Liver (tissue), 9 donors: Measurements from ENCODE around the gene DPF3. TPM values are rescaled to one million over a fixed set of nuclear protein-coding genes. Genes with fewer than 3 reads are reported as not detected.

Experiments
- DNase-seq: peaks from one replicate; pipeline ENCODE4 v3.0.0-alpha.2; 2017; ENCODE audit warnings: low spot score
- H3K27ac ChIP-seq, 2 donors: one replicate each; pipeline ENCODE4 v1.7.0; 2013; ENCODE audit warnings: inconsistent platforms in 2 of 2, low read length in 2 of 2, control low read depth in 1 of 2, low read depth in 1 of 2, mild to moderate bottlenecking in 1 of 2
- H3K27me3 ChIP-seq, 4 donors: one replicate each; pipeline versions ENCODE4 v1.6.1 to v1.7.0; 2013; ENCODE audit warnings: low read length in 3 of 4, inconsistent platforms in 1 of 4, mild to moderate bottlenecking in 1 of 4, moderate library complexity in 1 of 4; ENCODE audit not compliant: control insufficient read depth in 4 of 4, insufficient read depth in 4 of 4
- H3K36me3 ChIP-seq, 4 donors: one replicate each; pipeline versions ENCODE4 v1.6.1 to v1.7.0; 2013; ENCODE audit warnings: low read length in 3 of 4, mild to moderate bottlenecking in 3 of 4, low read depth in 1 of 4, moderate library complexity in 1 of 4; ENCODE audit not compliant: control insufficient read depth in 4 of 4, insufficient read depth in 3 of 4
- H3K4me1 ChIP-seq, 4 donors: one replicate each; pipeline versions ENCODE4 v1.6.1 to v1.7.0; 2013; ENCODE audit warnings: low read length in 3 of 4, mild to moderate bottlenecking in 3 of 4, moderate library complexity in 1 of 4; ENCODE audit not compliant: control insufficient read depth in 4 of 4, insufficient read depth in 4 of 4
- H3K4me3 ChIP-seq, 3 donors: one replicate each; pipeline versions ENCODE4 v1.6.1 to v1.7.0; 2013; ENCODE audit warnings: low read length in 3 of 3, control low read depth in 1 of 3, low read depth in 1 of 3, mild to moderate bottlenecking in 1 of 3
- H3K9ac ChIP-seq, 2 donors: one replicate each; pipeline ENCODE4 v1.7.0; 2013; ENCODE audit warnings: low read length in 2 of 2, mild to moderate bottlenecking in 2 of 2, moderate library complexity in 2 of 2, control low read depth in 1 of 2, low read depth in 1 of 2
- H3K9me3 ChIP-seq, 4 donors: one replicate each; pipeline versions ENCODE4 v1.6.1 to v1.7.0; 2013; ENCODE audit warnings: low read length in 3 of 4; ENCODE audit not compliant: control insufficient read depth in 4 of 4
- ATF3 ChIP-seq: IDR thresholded peaks from 2 replicates; pipeline ENCODE4 v1.6.1; 2016; ENCODE audit warnings: antibody characterized with exemption
- FOXA1 ChIP-seq: IDR thresholded peaks from 2 replicates; pipeline ENCODE4 v1.6.1; 2016; ENCODE audit warnings: antibody characterized with exemption
- HNF4A ChIP-seq, 2 donors: conservative IDR thresholded peaks; 2 replicates each; pipeline ENCODE4 v1.6.1; 2016; ENCODE audit warnings: antibody characterized with exemption in 2 of 2, mild to moderate bottlenecking in 2 of 2
- NR2F2 ChIP-seq: IDR thresholded peaks from 2 replicates; pipeline ENCODE4 v1.6.1; 2016; ENCODE audit warnings: antibody characterized with exemption
- RXRA ChIP-seq, 2 donors: IDR thresholded peaks; 2 replicates each; pipeline ENCODE4 v1.6.1; 2017 to 2018; ENCODE audit warnings: antibody characterized with exemption in 2 of 2, mild to moderate bottlenecking in 1 of 2
- SP1 ChIP-seq: IDR thresholded peaks from 2 replicates; pipeline ENCODE4 v1.6.1; 2018; ENCODE audit warnings: antibody characterized with exemption, mild to moderate bottlenecking
- ZBTB33 ChIP-seq: IDR thresholded peaks from 2 replicates; pipeline ENCODE4 v1.6.1; 2016; ENCODE audit warnings: antibody characterized with exemption
- WGBS: extraction: QIAGEN DNeasy Blood & Tissue Kit; methylation state at CpG from one replicate; pipeline ENCODE4 v1.1.7; 2013; 5-methylcytosine and 5-hydroxymethylcytosine counted together
- polyA plus RNA-seq, 2 donors: library from polyadenylated mRNA; stranded (reverse) in 1 of 2; unstranded in 1 of 2; fragments of 200-250 nt in 1 of 2; fragments of >200 nt in 1 of 2; fragmentation: Nextera tagmentation in 1 of 2; extraction: Ambion mirVana in 1 of 2; gene quantifications; one replicate each; pipeline versions ENCODE4 v1.2.1 to v1.2.3, GENCODE V29; 2013 to 2015
- total RNA-seq, 2 donors: library from RNA; depleted of rRNA; stranded (reverse); fragments of >200 nt; gene quantifications; one replicate each; pipeline ENCODE4 v1.2.3, GENCODE V29; 2014
- donor health status: healthy.
- donor health status: healthy.
- donor health status: healthy.
- donor health status: healthy.
- donor health status: healthy.

The DPF3 gene
- total and polyA plus RNA-seq, 4 donors = 1.1 to 23.2 (median 2.5) TPM

DNA sequence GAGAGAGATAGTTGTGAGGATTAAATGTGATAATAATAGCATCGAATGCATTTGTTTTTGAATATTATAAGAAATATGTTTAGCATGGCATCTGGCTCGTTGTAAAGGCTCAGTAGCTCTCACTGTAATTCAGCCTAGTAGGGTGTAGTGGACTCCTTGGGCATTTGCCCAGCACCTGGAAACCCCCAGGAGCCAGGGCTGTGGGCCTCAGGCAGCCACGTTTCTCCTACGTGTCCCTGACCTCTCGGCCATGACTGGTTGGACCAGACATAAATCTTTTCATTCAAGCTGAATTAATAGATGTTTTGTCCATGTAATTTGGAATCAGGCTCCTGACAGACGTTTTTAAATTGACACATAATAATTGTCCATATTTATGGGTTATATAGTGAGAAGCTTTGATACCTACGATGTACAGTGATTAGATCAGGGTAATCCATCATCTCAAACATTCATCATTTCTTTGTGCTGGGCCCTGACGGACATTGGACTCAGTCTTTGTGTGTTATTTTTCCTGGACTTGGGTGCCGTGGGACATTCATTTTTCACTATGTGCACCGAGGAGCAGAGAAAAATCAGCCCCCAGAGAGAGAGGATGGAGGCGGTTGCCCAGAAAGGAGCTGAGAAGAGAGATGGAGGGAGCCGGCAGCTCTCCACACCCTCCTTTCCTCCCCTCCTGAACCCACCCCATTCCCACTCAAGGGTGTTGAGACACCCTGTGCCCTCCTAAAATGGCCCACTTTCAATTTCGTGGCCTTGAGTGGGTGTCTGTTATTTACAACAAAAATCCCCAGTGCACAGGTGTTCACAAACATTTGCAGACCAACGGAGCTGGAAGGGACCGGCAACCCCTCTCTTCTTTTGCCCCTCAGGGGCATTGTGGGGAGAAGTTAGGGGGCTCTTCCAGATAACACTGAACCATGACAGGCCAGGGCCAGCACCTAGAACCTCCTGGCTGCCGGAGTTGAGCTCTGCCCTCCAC lies 296.4 kb downstream of the DPF3 start:
- Histone ChIP-seq H3K27me3 (no peaks in the 10 kb centered on the region), H3K4me3 (no peak overlapping the region), H3K4me1 (peaks cover 0 to 11% (median 0%) of the 10 kb centered on the region in 4 donors), H3K36me3 (no peaks in the 10 kb centered on the region), H3K27ac (no peak overlapping the region), H3K9ac (no peak overlapping the region), H3K9me3 (no peaks in the 10 kb centered on the region)
- WGBS = 77% methylated on average over 16 of the region's 16 CpGs
- TF ChIP-seq ATF3 = no peak
- no peak for TF ChIP-seq ZBTB33
- TF ChIP-seq SP1 = no peak
- no peak for DNase-seq

DNA sequence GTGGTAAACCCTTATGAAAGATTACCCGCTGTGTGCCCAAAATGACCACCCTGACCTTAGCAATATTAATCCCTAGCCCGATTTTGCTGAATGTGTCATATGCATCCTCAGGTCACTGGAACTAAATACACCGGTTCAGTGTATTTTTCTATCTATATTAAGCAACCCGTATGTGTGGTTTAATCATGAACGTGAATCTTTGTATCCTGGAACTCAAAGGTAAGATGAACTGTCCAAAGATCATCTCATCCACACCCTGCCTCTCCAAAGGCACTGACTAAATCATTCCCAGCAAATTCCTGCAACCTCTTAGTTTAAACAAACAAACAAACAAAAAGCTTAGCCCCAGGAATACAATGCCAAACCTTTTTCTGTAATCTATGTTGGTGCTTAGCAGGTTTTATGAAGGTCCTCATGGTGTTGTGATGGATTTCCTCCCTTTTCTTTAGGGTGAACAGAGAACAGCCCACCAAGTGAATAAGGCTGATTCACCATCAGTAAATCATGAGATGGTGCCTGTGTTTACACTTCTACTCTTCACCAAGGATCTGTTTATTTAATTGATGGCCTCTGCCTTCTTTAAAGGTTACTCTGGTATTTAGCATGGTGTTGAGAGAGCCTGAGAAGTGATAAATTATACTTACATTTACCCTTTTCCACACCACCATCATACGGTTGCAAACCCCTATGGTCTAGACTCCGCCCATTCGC lies 298.6 kb downstream of the DPF3 start:
- Histone ChIP-seq H3K4me3 (no peak overlapping the region), H3K4me1 (peaks cover 0 to 11% (median 0%) of the 10 kb centered on the region in 4 donors), H3K9me3 (no peaks in the 10 kb centered on the region), H3K36me3 (no peaks in the 10 kb centered on the region), H3K9ac (no peak overlapping the region), H3K27ac (peak overlapping the region in 1 of 2 donors; percentile 20), H3K27me3 (no peaks in the 10 kb centered on the region)
- no peak for DNase-seq
- 69% methylated on average over 8 of the region's 8 CpGs for WGBS
- TF ChIP-seq RXRA (IDR thresholded peaks at IDR 0.05) (peak in 1 of 2 donors; percentile 58), FOXA1 (no peak), HNF4A (conservative IDR thresholded peaks at IDR 0.05) (peak; percentile 29 to 81)

DNA sequence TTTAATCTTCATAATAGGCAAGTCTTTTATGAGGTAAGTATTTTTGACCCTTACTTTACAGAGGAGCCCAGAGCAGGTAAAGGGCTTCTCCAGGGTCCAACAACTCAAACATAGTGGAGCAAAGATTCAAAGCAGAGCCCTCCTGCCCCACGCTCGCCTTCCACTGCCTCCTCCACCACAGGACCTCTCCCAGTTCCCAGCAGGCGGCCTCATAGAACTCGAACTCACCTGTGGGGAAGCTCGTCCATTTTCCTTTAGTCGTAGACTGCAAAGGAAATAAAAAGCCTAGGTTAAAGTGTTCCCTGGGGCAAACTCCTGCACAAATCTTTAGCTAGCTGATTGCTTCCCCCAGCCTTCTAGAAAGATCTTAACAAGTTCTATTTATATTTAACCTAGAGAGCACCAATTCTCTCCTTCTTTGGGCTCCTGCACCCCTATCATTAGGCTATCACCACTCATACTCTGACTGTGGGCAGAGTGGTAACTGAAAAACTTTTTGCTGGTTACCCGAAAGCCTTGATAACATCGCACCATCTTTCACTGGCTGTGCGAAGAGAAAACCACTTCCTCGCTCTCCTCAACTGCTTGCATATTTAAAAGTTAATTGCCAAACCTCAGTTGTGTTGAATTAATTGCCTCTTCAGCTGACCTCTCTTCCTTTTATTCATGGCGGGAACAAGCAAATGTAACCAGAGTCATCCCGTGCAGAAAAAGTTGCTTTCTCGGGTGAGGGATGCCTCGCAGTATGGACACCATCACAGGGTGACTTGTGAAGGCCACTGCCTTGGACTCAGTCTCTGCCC lies 299.6 kb downstream of the DPF3 start:
- TF ChIP-seq FOXA1 (no peak), NR2F2 (no peak)
- DNase-seq = no peak
- no peaks in the 10 kb centered on the region for H3K27me3 ChIP-seq
- WGBS = 82% methylated on average over 14 of the region's 14 CpGs
- H3K27ac ChIP-seq = no peak overlapping the region
- H3K9ac ChIP-seq = no peak overlapping the region
- H3K9me3 ChIP-seq = no peaks in the 10 kb centered on the region
- H3K4me3 ChIP-seq = no peak overlapping the region
- peaks cover 0 to 11% (median 0%) of the 10 kb centered on the region in 4 donors for H3K4me1 ChIP-seq
- H3K36me3 ChIP-seq = no peaks in the 10 kb centered on the region
